ENCODE measurements around the gene ADARB1.

ADARB1 gene

GRCh38 chr21:45136500-45136899, 62.1 kb downstream of the ADARB1 start:
- Histone ChIP-seq H3K36me3 (ENCODE audit: insufficient read depth, low read length) (no peaks in the 10 kb centered on the region), H3K4me2 (ENCODE audit: low read length) (no peak overlapping the region), H3K9me3 (ENCODE audit: low read length) (no peaks in the 10 kb centered on the region), H3K4me3 (ENCODE audit: low read depth, low read length, poor library complexity, severe bottlenecking) (no peak overlapping the region), H3K27ac (ENCODE audit: low read depth, low read length, poor library complexity, severe bottlenecking) (no peak overlapping the region), H3K9ac (ENCODE audit: low read length) (no peak overlapping the region), H3K27me3 (ENCODE audit: insufficient read depth, low read length) (no peaks in the 10 kb centered on the region), H3K4me1 (ENCODE audit: insufficient read depth, low read length, severe bottlenecking) (no peaks in the 10 kb centered on the region), H4K20me1 (ENCODE audit: insufficient read depth, low read length) (no peaks in the 10 kb centered on the region), H3F3A (ENCODE audit: insufficient read depth, low read length) (no peaks in the 10 kb centered on the region), H3K9me2 (ENCODE audit: low read depth, low read length) (no peaks in the 10 kb centered on the region), H2AFZ (ENCODE audit: low read length) (no peak overlapping the region), H3K79me2 (ENCODE audit: insufficient read depth, low read length) (no peaks in the 10 kb centered on the region)
- TF ChIP-seq EZH2 (IDR thresholded peaks at IDR 0.05; ENCODE audit: borderline replicate concordance, low read length) (no peak), CTCF (IDR thresholded peaks at IDR 0.05; ENCODE audit: low read length) (no peak)

DNA sequence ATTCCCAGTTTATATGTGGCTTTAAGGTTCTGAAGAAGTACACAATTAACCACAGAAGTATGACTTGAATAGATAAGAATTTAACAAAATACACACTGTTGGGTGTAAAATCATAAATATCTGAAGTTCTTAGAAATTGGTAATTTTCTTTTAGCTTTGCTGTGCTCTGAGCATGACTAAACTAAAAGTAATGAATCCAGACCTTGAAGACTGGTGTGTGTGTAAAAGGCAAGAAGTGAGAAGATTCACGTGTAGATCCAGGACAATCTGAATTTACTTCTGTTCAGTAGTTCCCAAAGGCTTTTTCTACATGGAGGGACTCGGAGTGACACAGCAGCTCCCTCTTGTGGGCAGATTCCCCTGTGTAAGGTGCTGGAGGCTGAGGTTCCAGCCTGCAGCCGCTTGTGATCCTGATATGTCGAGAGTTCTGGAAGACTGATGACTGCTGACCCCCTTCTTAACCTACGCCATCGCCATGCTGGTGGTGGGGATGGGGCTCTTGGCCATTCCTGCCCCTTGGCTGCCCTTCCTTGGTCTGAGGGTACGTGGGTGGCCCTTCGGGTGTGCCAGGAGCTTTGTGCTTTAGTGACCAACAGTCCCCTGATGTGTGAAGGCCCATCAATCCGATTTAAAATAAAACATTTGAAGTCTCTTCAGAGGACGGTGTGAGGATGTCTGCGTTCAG, 62.7 kb downstream of the ADARB1 start:
- Histone ChIP-seq H3K79me2 (ENCODE audit: insufficient read depth, low read length) (no peaks in the 10 kb centered on the region), H3K27ac (ENCODE audit: low read depth, low read length, poor library complexity, severe bottlenecking) (no peak overlapping the region), H3K9ac (ENCODE audit: low read length) (no peak overlapping the region), H4K20me1 (ENCODE audit: insufficient read depth, low read length) (no peaks in the 10 kb centered on the region), H3K4me3 (ENCODE audit: low read depth, low read length, poor library complexity, severe bottlenecking) (no peak overlapping the region), H3K9me3 (ENCODE audit: low read length) (no peaks in the 10 kb centered on the region), H3K27me3 (ENCODE audit: insufficient read depth, low read length) (no peaks in the 10 kb centered on the region), H3K4me1 (ENCODE audit: insufficient read depth, low read length, severe bottlenecking) (no peaks in the 10 kb centered on the region), H3F3A (ENCODE audit: insufficient read depth, low read length) (no peaks in the 10 kb centered on the region), H2AFZ (ENCODE audit: low read length) (no peak overlapping the region), H3K9me2 (ENCODE audit: low read depth, low read length) (no peaks in the 10 kb centered on the region), H3K4me2 (ENCODE audit: low read length) (no peak overlapping the region), H3K36me3 (ENCODE audit: insufficient read depth, low read length) (no peaks in the 10 kb centered on the region)
- TF ChIP-seq EZH2 (IDR thresholded peaks at IDR 0.05; ENCODE audit: borderline replicate concordance, low read length), result no peak
- peak; percentile 72 for TF ChIP-seq CTCF (IDR thresholded peaks at IDR 0.05; ENCODE audit: low read length)

- Histone ChIP-seq H3K9me3 (ENCODE audit: low read length) (no peaks in the 10 kb centered on the region), H3K4me2 (ENCODE audit: low read length) (no peak overlapping the region), H3K36me3 (ENCODE audit: insufficient read depth, low read length) (no peaks in the 10 kb centered on the region), H3K27ac (ENCODE audit: low read depth, low read length, poor library complexity, severe bottlenecking) (no peak overlapping the region), H2AFZ (ENCODE audit: low read length) (no peak overlapping the region), H3K27me3 (ENCODE audit: insufficient read depth, low read length) (no peaks in the 10 kb centered on the region), H3K4me3 (ENCODE audit: low read depth, low read length, poor library complexity, severe bottlenecking) (no peak overlapping the region), H3F3A (ENCODE audit: insufficient read depth, low read length) (no peaks in the 10 kb centered on the region), H3K9ac (ENCODE audit: low read length) (no peak overlapping the region), H3K9me2 (ENCODE audit: low read depth, low read length) (no peaks in the 10 kb centered on the region), H4K20me1 (ENCODE audit: insufficient read depth, low read length) (no peaks in the 10 kb centered on the region), H3K4me1 (ENCODE audit: insufficient read depth, low read length, severe bottlenecking) (no peaks in the 10 kb centered on the region), H3K79me2 (ENCODE audit: insufficient read depth, low read length) (no peaks in the 10 kb centered on the region)
- TF ChIP-seq EZH2 (IDR thresholded peaks at IDR 0.05; ENCODE audit: borderline replicate concordance, low read length), result no peak
- no peak for TF ChIP-seq CTCF (IDR thresholded peaks at IDR 0.05; ENCODE audit: low read length)
Measured at GRCh38 chr21:45137612-45137937, 63.2 kb downstream of the ADARB1 start.

Measured in OCI-LY1 (cell line).